OCI-LY1 (cell line): ENCODE measurements around the gene CCDC159.

Experiments
- H2AFZ ChIP-seq: fragments of 200-600 bp; sonication (generic), shearing (Covaris generic); 2 replicates; pipeline ENCODE4 v1.6.0; 2014; ENCODE audit warnings: antibody characterized with exemption, mild to moderate bottlenecking, low read length
- H3F3A ChIP-seq: fragments of 200-600 bp; sonication (generic), shearing (Covaris generic); 2 replicates; pipeline ENCODE4 v1.6.0; 2014; ENCODE audit warnings: mild to moderate bottlenecking, antibody characterized with exemption, low read length, moderate library complexity; ENCODE audit not compliant: insufficient read depth
- H3K27ac ChIP-seq: fragments of 200-600 bp; sonication (generic); 2 replicates; pipeline ENCODE4 v1.5.1; 2014; ENCODE audit warnings: low read length, mixed run types, mild to moderate bottlenecking, low read depth; ENCODE audit not compliant: poor library complexity, severe bottlenecking
- H3K27me3 ChIP-seq: fragments of 200-600 bp; sonication (generic); 2 replicates; pipeline ENCODE4 v1.6.0; 2014; ENCODE audit warnings: antibody characterized with exemption, mild to moderate bottlenecking, low read length, moderate library complexity; ENCODE audit not compliant: insufficient read depth
- H3K36me3 ChIP-seq: fragments of 200-600 bp; sonication (generic); 2 replicates; pipeline ENCODE4 v1.6.1; 2014; ENCODE audit warnings: mild to moderate bottlenecking, antibody characterized with exemption, low read length, moderate library complexity, mixed read lengths; ENCODE audit not compliant: insufficient read depth
- H3K4me1 ChIP-seq: fragments of 200-600 bp; sonication (generic); 2 replicates; pipeline ENCODE4 v1.5.1; 2014; ENCODE audit warnings: mild to moderate bottlenecking, low read length, moderate library complexity; ENCODE audit not compliant: insufficient read depth, severe bottlenecking
- H3K4me2 ChIP-seq: fragments of 200-600 bp; sonication (generic), shearing (Covaris generic); 2 replicates; pipeline ENCODE4 v1.6.1; 2014; ENCODE audit warnings: low read length
- H3K4me3 ChIP-seq: fragments of 200-600 bp; sonication (generic); 2 replicates; pipeline ENCODE4 v1.5.1; 2014; ENCODE audit warnings: low read length, low read depth, mild to moderate bottlenecking, mixed read lengths; ENCODE audit not compliant: poor library complexity, severe bottlenecking
- H3K79me2 ChIP-seq: fragments of 200-600 bp; shearing (Covaris generic); 2 replicates; pipeline ENCODE4 v1.6.1; 2016; ENCODE audit warnings: mixed run types, low read length, mixed read lengths; ENCODE audit not compliant: insufficient read depth
- H3K9ac ChIP-seq: fragments of 200-600 bp; sonication (generic), shearing (Covaris generic); 2 replicates; pipeline ENCODE4 v1.6.1; 2014; ENCODE audit warnings: mild to moderate bottlenecking, low read length, mixed read lengths
- H3K9me2 ChIP-seq: fragments of 200-600 bp; sonication (generic), shearing (Covaris generic); 2 replicates; pipeline ENCODE4 v1.6.1; 2014; ENCODE audit warnings: low read depth, mild to moderate bottlenecking, low read length, mixed read lengths
- H3K9me3 ChIP-seq: fragments of 200-600 bp; shearing (Covaris generic); 2 replicates; pipeline ENCODE4 v1.6.1; 2014; ENCODE audit warnings: low read length, mixed read lengths
- H4K20me1 ChIP-seq: fragments of 200-600 bp; sonication (generic), shearing (Covaris generic); 2 replicates; pipeline ENCODE4 v1.6.0; 2016; ENCODE audit warnings: mild to moderate bottlenecking, low read length; ENCODE audit not compliant: insufficient read depth
- CTCF ChIP-seq: fragments of 200-600 bp; sonication (generic), shearing (Covaris generic); IDR thresholded peaks from 2 replicates; pipeline ENCODE4 v1.5.1; 2017; ENCODE audit warnings: mild to moderate bottlenecking, antibody characterized with exemption, low read length, moderate library complexity, mixed read lengths
- EZH2 ChIP-seq: fragments of 200-600 bp; sonication (generic), shearing (Covaris generic); IDR thresholded peaks from 2 replicates; pipeline ENCODE4 v1.8.0; 2017; ENCODE audit warnings: borderline replicate concordance, mixed run types, mild to moderate bottlenecking, antibody characterized with exemption, low read length, moderate library complexity, mixed read lengths

Gene CCDC159

GRCh38 chr19:11356074-11356397, 9.7 kb downstream of the CCDC159 start:
- Histone ChIP-seq H3K27ac (no peak overlapping the region), H3K9ac (no peak overlapping the region; the same call in 1 of the 2 replicates), H3K9me2 (no peaks in the 10 kb centered on the region)

GRCh38 chr19:11356676-11357550, 10.6 kb downstream of the CCDC159 start:
- Histone ChIP-seq H3K4me3 (no peak overlapping the region), H3K9me3 (no peaks in the 10 kb centered on the region), H3K4me2 (no peak overlapping the region), H3K27me3 (0 out of 2 replicates have a peak, but pooled peaks cover 5% of the 10 kb centered on the region), H4K20me1 (no peaks in the 10 kb centered on the region), H3F3A (no peaks in the 10 kb centered on the region), H3K27ac (no peak overlapping the region), H2AFZ (no peak overlapping the region), H3K9me2 (no peaks in the 10 kb centered on the region), H3K9ac (no peak overlapping the region), H3K36me3 (no peaks in the 10 kb centered on the region), H3K4me1 (peaks cover 8% of the 10 kb centered on the region), H3K79me2 (no peaks in the 10 kb centered on the region)
- TF ChIP-seq CTCF (no peak), EZH2 (no peak)

More at GRCh38 chr19:11356074-11356397, 9.7 kb downstream of the CCDC159 start:
- H3K4me2 ChIP-seq: peak overlapping the region; percentile 56
- H3K9me3 ChIP-seq: no peaks in the 10 kb centered on the region
- H3F3A ChIP-seq: no peaks in the 10 kb centered on the region
- no peaks in the 10 kb centered on the region for H3K79me2 ChIP-seq
- H3K4me1 ChIP-seq: peaks cover 8% of the 10 kb centered on the region
- H4K20me1 ChIP-seq: no peaks in the 10 kb centered on the region
- peak overlapping the region; percentile 51 for H3K4me3 ChIP-seq
- no peak for TF ChIP-seq EZH2
- TF ChIP-seq CTCF: no peak
- H2AFZ ChIP-seq: no peak overlapping the region
- H3K27me3 ChIP-seq: 0 out of 2 replicates have a peak, but pooled peaks cover 5% of the 10 kb centered on the region
- no peaks in the 10 kb centered on the region for H3K36me3 ChIP-seq

GRCh38 chr19:11359421-11359820, 13.1 kb downstream of the CCDC159 start:
- Histone ChIP-seq H3K27me3 (0 out of 2 replicates have a peak, but pooled peaks cover 5% of the 10 kb centered on the region), H3F3A (no peaks in the 10 kb centered on the region), H3K9me3 (no peaks in the 10 kb centered on the region), H3K79me2 (no peaks in the 10 kb centered on the region), H3K36me3 (no peaks in the 10 kb centered on the region), H4K20me1 (no peaks in the 10 kb centered on the region), H3K4me1 (peaks cover 8% of the 10 kb centered on the region), H2AFZ (no peak overlapping the region), H3K4me2 (no peak overlapping the region), H3K27ac (no peak overlapping the region), H3K9me2 (no peaks in the 10 kb centered on the region), H3K9ac (no peak overlapping the region), H3K4me3 (no peak overlapping the region)
- TF ChIP-seq CTCF: no peak
- TF ChIP-seq EZH2: no peak
